ENCODE results near the gene HSPA4L.

HSPA4L gene

GRCh38 chr4:127809173-127809800 lies 27.2 kb downstream of the HSPA4L start:
- H3K27ac ChIP-seq, result no peak overlapping the region
- H3K36me3 ChIP-seq, result peaks cover 54% of the 10 kb centered on the region
- 0 out of 2 replicates have a peak, but pooled peaks have one; percentile 3 for TF ChIP-seq CTCF (IDR thresholded peaks at IDR 0.05; ENCODE audit: low read depth, low read length)
- DNase-seq, result no peak
- no peak overlapping the region for H3K4me3 ChIP-seq (ENCODE audit: low read depth, low read length)
- no peaks in the 10 kb centered on the region for H3K27me3 ChIP-seq (ENCODE audit: insufficient read depth, low read depth, severe bottlenecking)
- H3K9me3 ChIP-seq (ENCODE audit: severe bottlenecking), result no peaks in the 10 kb centered on the region

- no peak for TF ChIP-seq CTCF (IDR thresholded peaks at IDR 0.05; ENCODE audit: low read depth, low read length)
- DNase-seq, result no peak
- H3K27me3 ChIP-seq (ENCODE audit: insufficient read depth, low read depth, severe bottlenecking), result no peaks in the 10 kb centered on the region
Measured at GRCh38 chr4:127810551-127810950, 28.4 kb downstream of the HSPA4L start.

GRCh38 chr4:127822430-127822829 lies 40.3 kb downstream of the HSPA4L start:
- no peak for TF ChIP-seq CTCF (IDR thresholded peaks at IDR 0.05; ENCODE audit: low read depth, low read length)
- no peak overlapping the region for H3K27ac ChIP-seq
- H3K4me3 ChIP-seq (ENCODE audit: low read depth, low read length), result no peak overlapping the region
- H3K9me3 ChIP-seq (ENCODE audit: severe bottlenecking), result no peaks in the 10 kb centered on the region
- no peaks in the 10 kb centered on the region for H3K27me3 ChIP-seq (ENCODE audit: insufficient read depth, low read depth, severe bottlenecking)
- no peak for DNase-seq
- peaks cover 43% of the 10 kb centered on the region for H3K36me3 ChIP-seq

More at GRCh38 chr4:127810551-127810950, 28.4 kb downstream of the HSPA4L start:
- Histone ChIP-seq H3K27ac (no peak overlapping the region), H3K9me3 (ENCODE audit: severe bottlenecking) (no peaks in the 10 kb centered on the region), H3K36me3 (peaks cover 43% of the 10 kb centered on the region), H3K4me3 (ENCODE audit: low read depth, low read length) (no peak overlapping the region)

DNA sequence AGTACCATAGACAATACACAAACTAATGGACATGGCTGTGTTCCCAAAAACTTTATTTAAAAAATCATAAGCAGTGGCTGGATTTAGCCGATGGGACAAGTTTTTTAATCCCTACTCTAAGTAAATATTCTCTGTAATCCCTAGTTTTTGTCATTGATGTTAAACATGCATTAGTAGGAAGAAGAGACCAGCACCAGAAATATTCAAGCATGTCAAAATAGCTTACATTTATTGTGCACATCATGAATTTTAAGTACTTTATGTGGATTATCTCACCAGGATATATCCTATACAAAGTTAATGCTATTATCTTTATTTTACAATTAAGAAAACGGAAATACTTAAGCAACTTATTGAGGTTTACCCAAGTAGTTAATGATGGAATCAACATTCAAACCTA lies 46.0 kb downstream of the HSPA4L start:
- no peak for TF ChIP-seq CTCF (IDR thresholded peaks at IDR 0.05; ENCODE audit: low read depth, low read length)
- H3K27ac ChIP-seq, result no peak overlapping the region
- H3K27me3 ChIP-seq (ENCODE audit: insufficient read depth, low read depth, severe bottlenecking), result no peaks in the 10 kb centered on the region
- no peak for DNase-seq
- no peak overlapping the region for H3K4me3 ChIP-seq (ENCODE audit: low read depth, low read length)
- H3K36me3 ChIP-seq, result peaks cover 34% of the 10 kb centered on the region
- H3K9me3 ChIP-seq (ENCODE audit: severe bottlenecking), result no peaks in the 10 kb centered on the region

DNA sequence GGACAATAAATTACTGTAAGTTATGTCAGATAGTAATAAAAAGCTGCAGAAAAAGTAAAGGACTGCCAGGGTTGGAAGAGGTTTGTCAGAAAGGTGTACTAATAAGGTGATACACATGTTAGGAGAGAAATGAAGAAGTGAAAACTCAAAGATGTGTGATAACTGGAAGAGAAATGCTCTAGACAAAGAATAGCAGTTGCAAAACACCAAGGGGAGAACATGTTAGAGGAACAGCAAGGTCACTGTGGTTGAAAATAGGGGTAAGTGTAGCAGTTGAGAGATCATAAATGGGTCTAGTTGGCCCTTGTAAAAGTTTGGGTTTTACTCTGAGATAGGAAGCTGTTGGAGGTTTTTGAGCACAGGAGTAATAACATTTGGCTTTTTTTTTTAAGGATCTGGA lies 46.9 kb downstream of the HSPA4L start:
- Histone ChIP-seq H3K4me3 (ENCODE audit: low read depth, low read length) (no peak overlapping the region), H3K36me3 (peaks cover 27% of the 10 kb centered on the region), H3K27ac (no peak overlapping the region), H3K27me3 (ENCODE audit: insufficient read depth, low read depth, severe bottlenecking) (no peaks in the 10 kb centered on the region), H3K9me3 (ENCODE audit: severe bottlenecking) (no peaks in the 10 kb centered on the region)
- TF ChIP-seq CTCF (IDR thresholded peaks at IDR 0.05; ENCODE audit: low read depth, low read length), result no peak
- no peak for DNase-seq

- no peak for TF ChIP-seq CTCF (IDR thresholded peaks at IDR 0.05; ENCODE audit: low read depth, low read length)
- H3K27me3 ChIP-seq (ENCODE audit: insufficient read depth, low read depth, severe bottlenecking), result no peaks in the 10 kb centered on the region
- no peak for DNase-seq
- H3K27ac ChIP-seq, result no peak overlapping the region
- H3K9me3 ChIP-seq (ENCODE audit: severe bottlenecking), result no peaks in the 10 kb centered on the region
- no peak overlapping the region for H3K4me3 ChIP-seq (ENCODE audit: low read depth, low read length)
- peaks cover 18% of the 10 kb centered on the region for H3K36me3 ChIP-seq
Measured at GRCh38 chr4:127832585-127832984, 50.5 kb downstream of the HSPA4L start.
